GM11168 (cell line): ENCODE results near the gene APP.

Experiments
- in situ Hi-C: fragments of 300-500 bp; cut with MboI; formaldehyde crosslinking; loops from one replicate; pipeline ENCODE4 v1.12.0; 2022; ENCODE audit warnings: low sequenced_read_pairs; ENCODE audit not compliant: unreplicated experiment

APP gene

DNA sequence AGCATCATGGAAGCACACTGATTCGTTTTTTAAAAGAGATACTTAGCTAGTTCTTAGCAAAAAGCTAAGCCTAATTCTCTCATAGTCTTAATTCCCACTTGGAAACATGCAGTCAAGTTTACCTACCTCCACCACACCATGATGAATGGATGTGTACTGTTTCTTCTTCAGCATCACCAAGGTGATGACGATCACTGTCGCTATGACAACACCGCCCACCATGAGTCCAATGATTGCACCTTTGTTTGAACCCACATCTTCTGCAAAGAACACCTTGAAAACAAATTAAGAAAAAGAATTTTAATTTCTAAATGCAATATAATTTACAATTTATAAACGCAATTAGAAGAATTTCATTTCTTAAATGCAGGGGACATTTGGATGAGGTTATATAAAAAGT lies 279.0 kb downstream of the APP start:
- in situ Hi-C loops = no loop called here

DNA sequence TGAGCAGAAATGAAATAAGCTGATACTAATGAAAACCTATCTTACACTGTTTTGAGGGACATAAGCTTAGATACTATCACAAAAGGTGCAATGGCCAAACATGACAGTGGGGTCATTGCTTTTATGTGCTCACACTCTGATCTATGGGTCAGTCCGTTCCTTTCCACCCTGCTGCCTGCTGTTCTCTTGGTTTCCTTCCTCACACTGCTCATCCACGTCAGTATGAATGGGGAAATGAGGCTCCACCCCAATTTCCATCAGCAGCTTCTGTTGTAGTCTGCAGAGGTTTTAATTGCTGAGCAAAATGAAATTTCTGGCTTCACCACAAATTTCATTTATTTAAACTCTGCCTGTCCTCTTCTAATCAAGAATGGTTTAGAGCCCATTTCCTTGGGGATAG lies 280.6 kb downstream of the APP start:
- in situ Hi-C loops = no loop called here

GRCh38 chr21:25888711-25889110 lies 281.9 kb downstream of the APP start:
- in situ Hi-C loops = no loop called here

DNA sequence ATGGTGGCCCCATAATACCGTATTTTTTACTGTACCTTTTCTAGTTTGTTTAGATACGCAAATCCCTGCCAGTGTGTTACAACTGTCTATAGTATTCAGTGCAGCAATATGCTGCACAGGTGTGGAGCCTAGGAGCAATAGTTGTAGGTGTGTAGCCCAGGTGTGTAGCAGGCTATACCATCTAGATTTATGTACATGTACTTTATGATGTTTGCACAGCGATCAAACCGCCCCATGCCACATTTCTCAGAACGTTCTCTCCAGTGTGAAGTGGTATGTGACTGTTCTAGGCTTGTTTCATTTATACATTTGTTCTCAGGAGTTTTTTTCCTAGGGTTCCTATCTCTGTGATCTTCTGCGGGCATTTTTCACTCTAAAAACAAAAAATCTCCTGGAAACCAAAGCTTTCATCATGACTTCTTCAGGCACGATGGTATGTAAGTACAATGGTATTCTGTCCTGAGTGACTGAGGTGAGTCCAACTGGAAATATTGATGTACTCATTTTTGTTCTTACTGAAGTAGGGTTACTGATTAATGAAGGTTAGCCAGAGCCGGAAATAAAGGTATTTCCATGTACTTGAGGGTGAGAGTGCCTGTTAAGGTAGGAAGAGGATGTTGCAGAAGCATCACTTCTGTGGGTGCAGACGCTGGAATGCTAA lies 282.8 kb downstream of the APP start:
- in situ Hi-C loops = no loop called here

DNA sequence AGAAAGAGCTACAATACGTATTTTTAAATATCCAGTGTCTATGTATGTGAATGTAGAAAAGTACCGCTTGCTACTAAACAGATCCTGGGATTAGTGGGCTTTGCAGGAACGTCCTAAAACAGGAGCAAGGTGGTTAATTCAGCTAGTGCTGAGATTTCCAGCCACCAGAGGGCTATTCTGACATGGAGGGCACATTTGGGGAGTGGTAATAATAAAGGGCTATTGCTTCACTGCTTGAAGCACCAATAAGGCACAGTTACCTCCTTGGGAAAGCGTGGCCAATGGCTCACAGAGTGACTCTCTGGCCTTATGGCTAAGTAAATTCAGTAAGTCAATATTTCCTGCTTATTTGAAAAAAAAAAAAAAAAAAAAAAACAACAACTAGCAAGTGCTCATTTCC lies 283.4 kb downstream of the APP start:
- in situ Hi-C loops = no loop called here

GRCh38 chr21:25885880-25886279 lies 284.7 kb downstream of the APP start:
- in situ Hi-C loops = no loop called here

- in situ Hi-C loops = no loop called here
Observed at GRCh38 chr21:25885405-25885804, 285.2 kb downstream of the APP start.

DNA sequence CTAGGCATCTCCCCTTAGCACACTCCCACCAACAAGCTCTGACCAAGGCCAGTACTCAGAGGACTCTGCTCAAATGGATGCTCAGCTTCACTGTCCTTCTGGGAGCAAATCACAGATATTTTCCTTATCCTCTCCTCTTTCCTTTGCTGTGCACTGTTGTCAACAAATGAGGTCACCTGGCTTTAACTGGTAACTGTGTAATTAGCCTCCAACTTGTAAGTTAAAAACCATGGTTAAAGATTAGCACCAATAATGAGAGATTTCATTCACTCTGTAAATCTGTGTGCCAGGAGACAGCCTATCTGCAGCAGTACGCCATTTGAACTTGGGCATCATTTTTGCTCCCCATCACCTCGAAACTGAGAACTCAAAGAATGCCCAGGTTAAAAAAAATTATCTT lies 286.3 kb downstream of the APP start:
- in situ Hi-C loops = no loop called here

GRCh38 chr21:25881524-25882376 lies 288.8 kb downstream of the APP start:
- in situ Hi-C loops = no loop called here

DNA sequence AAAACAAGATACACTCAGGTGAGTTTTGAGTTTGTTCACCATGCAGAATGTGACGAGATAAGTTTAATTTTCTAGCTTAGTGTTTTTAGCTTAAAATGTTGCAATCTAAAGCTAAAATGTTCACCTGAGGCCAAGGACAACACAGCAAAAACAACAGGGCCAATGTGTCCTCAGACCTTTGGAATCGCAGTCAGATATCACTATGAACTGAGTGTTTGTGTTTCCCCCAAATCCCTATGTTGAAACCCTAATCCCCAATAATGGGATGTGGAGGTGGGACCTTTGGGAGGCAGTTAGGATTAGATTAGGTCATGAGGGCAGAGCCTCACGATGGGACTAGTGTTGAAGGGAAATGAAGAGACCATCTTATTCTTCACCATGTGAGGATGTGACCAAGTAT lies 291.4 kb downstream of the APP start:
- in situ Hi-C loops = no loop called here

GRCh38 chr21:25878344-25878743 lies 292.2 kb downstream of the APP start:
- in situ Hi-C loops = no loop called here

DNA sequence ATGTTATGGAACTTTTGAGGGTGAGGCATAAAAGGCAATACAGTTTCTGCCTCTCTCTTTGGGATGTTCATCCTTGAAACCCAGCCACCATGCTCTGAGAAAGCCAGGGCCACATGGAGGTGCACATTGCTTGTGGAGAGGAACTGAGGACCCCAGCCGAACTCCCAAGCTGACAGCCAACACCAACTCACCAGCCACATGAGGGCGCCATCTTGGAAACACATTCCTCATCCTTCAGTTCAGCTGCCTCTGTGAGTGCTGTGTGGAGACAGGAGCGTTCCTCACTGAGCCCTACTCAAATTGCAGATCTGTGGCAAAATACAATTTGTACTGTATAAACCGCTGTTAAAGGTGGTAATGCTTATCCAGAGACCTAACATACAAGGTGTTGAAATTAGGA lies 298.3 kb downstream of the APP start:
- in situ Hi-C loops = loop anchor here (25.0 kb wide), 1 partner anchor 260 kb away; the partner anchor contains the start of gene MRPL39

GRCh38 chr21:25871566-25871965 lies 299.0 kb downstream of the APP start:
- in situ Hi-C loops = loop anchor here (25.0 kb wide), 1 partner anchor 259 kb away; the partner anchor contains the start of gene MRPL39

GRCh38 chr21:25870084-25870483 lies 300.5 kb downstream of the APP start:
- in situ Hi-C loops = loop anchor here (25.0 kb wide), 1 partner anchor 258 kb away; the partner anchor contains the start of gene MRPL39

DNA sequence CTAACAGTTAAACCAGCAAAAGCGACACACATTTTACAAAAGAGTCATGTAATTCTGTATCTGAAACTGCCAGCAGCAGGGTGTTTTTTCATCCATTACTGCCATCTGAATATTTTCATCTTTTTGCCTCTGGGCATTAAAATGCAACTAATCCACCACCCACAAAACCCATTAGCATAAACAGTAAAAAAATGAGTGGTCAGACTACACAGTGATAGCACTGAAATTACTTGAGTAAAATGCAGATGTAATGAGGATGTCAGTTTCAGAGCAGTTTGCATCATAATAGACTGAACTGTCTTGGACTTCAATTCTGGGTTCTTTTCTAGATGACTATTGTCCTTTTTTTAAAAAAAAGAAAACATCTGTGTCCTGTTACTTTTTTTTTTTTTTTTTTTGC lies 303.5 kb downstream of the APP start:
- in situ Hi-C loops = loop anchor here (25.0 kb wide), 1 partner anchor 255 kb away; the partner anchor contains the start of gene MRPL39

DNA sequence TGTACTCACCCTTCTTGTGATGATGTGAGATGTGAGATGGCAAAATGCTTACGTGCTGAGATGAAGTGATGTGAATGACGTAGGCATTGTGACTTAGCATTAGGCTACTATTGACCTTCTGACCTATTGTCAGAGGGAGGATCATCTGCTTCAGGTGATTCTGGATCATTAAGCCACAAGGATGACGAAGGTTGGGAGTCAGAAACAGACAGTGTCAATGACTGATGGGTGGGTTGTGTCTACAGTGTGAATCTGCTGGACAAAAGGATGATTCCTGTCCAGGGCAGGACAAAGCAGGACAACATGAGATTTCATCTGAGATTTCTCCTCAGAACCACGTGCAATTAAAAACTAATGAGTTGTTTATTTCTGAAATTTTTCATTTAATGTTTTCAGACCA lies 306.8 kb downstream of the APP start:
- in situ Hi-C loops = loop anchor here (25.0 kb wide), 1 partner anchor 251 kb away; the partner anchor contains the start of gene MRPL39

- in situ Hi-C loops = loop anchor here (25.0 kb wide), 1 partner anchor 251 kb away; the partner anchor contains the start of gene MRPL39
Observed at GRCh38 chr21:25863031-25863430, 307.5 kb downstream of the APP start.

DNA sequence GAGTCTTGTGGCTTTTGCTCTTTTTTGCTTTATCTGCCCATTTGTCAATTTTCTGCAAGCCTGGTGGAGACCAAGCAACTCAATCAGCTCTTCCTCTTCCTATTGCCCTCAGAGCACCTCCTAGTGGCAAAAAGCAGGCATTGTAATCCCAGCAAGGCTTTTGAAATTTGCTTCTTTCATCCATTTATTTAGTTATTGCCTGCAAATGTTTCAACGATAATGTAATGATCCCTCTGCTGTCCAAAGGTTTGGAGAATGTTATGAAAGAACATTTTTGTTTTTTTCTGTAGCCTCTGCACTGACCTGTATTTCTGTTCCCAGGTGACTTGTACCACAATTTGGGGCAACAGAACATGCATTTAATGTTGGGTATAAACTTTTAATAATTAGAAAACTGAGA lies 308.0 kb downstream of the APP start:
- in situ Hi-C loops = loop anchor here (25.0 kb wide), 1 partner anchor 250 kb away; the partner anchor contains the start of gene MRPL39

GRCh38 chr21:25862112-25862511 lies 308.5 kb downstream of the APP start:
- in situ Hi-C loops = loop anchor here (25.0 kb wide), 1 partner anchor 250 kb away; the partner anchor contains the start of gene MRPL39

GRCh38 chr21:25859235-25859929 lies 311.2 kb downstream of the APP start:
- in situ Hi-C loops = loop anchor here (25.0 kb wide), 1 partner anchor 247 kb away; the partner anchor contains the start of gene MRPL39
